HG03469 (cell line): ENCODE data around the gene UTP4.
A peak's percentile ranks its signal among the peaks of the same experiment; 100 is the strongest.
"Not testable (repeated sequence)": the region's sequence is repeated elsewhere in the genome, so short reads cannot be mapped to it uniquely, and the experiment has no call there.

Source experiments
- ATAC-seq: cut with Tn5 transposase; IDR thresholded peaks from one replicate; pipeline ENCODE4 v1.9.1; 2021; ENCODE audit warnings: mild to moderate bottlenecking, moderate library complexity, moderate number of reproducible peaks; ENCODE audit not compliant: unreplicated experiment

Gene UTP4

DNA sequence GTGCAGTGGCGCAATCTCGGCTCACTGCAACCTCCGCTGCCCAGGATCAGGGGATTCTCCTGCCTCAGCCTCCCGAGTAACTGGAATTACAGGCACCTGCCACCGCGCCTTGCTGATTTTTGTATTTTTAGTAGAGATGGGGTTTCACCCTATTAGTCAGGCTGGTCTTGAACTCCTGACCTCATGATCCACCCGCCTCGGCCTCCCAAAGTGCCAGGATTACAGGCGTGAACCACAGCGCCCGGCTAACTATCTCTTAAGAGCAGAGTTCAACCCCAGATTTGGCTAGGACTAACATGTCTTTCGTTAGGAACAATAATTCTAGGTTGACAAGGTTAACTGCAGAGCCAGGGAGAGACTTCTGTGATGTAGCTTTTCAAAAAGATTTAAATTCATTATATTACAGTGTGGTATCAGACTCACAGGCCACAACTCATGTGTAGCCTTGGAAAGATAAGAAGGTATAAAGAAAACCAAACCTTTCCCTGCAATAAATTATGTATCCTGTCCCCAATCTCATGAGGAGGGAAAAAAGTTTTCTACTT is 4.4 kb upstream of the UTP4 start:
- ATAC-seq = no peak

DNA sequence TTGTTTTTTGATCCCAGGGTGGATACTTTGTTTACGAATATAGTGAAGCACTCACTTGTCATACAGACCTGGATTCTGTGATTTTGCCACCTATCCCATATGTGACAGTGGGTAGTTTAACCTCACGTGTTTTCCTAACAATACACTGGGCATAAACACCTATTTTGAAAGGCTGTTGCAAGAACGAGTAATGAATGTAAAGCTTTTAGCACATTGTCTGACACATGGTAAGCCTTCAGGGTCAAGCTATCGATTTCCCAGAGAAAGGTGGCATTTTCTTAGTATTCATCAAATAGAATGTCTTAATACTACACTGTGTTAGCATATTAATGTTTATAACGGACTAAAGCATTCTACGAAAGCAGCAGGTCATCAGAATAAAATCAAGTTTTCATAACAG is 2.0 kb upstream of the UTP4 start:
- no peak for ATAC-seq

DNA sequence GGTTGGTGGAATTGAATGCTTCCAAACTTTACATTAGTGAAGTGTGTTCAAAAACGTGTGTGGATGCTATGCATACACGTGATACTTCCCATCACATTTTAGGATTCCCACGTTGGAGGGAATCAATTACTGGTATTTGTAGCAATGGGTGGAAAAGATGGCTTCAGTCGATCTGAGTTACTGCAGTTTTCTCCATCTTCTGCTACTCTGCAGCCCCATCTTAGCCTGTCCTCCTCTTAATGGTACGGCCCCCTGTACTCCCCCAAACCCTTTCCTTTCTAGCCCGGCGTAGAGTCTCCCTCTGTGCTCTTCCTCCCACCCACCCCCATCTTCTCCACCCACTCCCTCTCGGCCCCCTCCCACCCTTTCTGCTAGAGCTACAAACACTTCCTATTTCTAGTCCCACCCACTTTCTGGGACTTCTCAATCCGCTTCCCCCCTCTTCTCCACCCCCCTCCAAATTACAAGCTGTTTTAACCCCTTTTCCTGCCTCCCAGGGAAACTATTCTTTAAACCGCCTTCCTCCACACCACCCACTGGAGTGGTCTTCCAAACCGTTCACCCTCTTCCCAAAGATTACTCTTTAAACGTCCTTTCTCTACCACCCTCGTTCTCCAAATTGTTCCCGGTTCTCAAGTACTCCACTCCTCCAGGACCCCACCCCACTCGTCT is 1.1 kb upstream of the UTP4 start:
- no peak for ATAC-seq

DNA sequence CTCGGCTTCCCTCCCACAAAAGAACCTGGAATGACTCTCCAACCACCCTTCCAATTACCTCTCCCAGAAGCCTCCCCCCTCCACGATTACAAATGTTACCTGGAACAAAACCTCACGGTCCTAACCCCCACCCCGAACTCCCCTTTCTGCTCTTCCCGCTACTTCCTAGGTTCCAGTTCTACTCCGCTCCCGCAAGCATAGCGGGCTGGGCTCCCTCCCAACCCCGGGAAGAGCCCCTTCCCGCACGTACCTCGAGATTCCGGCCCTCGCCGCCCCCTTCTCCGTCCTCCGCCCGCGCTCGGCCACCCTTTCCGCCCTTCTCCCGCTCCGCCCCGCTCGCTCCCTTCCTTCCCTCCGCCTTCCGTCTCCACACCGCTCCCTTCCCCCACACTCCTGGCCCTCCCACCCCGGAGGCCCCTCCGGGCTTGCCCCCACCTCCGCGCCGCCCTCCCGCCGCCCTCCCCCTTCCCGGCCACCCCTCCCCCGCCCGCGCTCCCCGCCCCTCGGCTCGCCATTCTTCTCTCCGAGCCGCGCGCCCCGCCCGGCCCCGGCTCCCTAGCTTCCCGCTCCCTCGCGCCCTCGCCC is 518 bp upstream of the UTP4 start:
- ATAC-seq = peak; percentile 10

DNA sequence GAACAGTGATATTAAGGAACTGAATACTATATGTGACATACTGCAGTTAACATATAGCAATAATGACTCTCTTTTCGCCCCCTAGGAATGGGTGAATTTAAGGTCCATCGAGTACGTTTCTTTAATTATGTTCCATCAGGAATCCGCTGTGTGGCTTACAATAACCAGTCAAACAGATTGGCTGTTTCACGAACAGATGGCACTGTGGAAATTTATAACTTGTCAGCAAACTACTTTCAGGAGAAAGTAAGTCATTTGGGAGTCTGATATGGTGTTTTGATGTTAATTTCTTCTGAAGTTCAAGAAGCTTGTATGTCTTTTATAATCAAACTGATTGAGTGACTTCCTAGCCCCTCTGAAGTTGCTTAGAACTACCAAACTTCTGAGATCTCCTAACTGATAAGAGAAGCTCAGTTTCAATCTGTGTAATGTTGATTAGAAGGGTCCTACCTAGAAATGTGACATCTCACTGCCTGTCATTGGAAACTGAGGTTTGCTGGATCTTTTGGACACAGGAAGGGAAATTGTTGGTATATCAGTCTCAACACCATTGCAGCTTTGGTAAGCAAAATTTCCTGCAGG is 1.0 kb downstream of the UTP4 start:
- ATAC-seq = peak; percentile 8

DNA sequence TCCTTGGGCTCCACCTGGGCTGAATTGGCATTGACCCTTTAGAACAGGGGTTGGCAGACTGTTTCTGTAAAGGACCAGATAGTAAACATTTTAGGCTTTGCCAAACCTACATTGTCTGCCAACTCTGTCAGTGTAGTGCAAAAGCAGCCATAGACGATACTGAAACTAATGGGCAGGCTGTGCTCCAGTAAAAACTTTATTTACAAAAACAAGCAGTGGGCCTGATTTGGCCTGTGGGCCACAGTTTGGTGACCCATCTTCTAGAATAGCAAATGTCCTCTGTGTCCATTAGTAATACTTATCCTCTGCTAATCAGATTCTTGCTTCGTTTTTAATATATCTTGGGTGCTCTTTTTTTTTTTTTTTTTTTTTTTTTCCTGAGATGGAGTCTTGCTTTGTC is 6.2 kb downstream of the UTP4 start:
- ATAC-seq = no peak

DNA sequence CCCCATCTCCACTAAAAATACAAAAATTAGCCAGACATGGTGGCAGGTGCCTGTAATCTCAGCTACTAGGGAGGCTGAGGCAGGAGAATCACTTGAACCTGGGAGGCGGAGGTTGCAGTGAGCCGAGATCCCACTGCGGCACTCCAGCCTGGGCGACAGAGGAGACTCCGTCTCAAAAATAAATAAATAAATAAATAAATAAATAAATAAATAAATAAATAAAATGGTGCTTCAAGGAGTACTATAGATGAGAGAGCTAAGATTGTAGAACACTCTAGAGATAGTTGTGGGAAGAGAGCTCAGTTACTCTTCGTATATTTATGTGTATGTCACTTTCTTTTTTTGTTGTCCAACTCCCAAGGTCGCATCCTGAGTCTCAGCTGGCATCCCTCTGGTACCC is 7.0 kb downstream of the UTP4 start:
- ATAC-seq = not testable (repeated sequence)

DNA sequence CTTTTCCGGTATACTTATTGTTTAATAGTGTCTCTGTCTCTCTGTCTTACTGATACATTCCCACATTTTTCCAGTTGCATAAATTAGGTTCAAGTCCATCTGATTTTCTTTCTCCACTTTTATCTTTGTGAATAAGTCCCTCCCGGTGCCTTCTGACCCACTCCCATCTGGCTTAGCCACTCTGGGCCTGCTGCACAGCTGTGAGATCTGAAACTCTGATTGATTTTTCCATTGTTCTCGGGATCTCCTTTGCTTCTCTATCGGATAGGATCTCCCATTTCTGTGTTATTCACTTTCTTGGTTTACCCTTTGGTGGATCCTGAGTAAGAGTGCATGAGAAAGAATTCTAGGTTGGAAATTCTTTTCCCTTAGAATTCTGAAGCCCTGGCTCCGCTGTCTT is 8.6 kb downstream of the UTP4 start:
- no peak for ATAC-seq

DNA sequence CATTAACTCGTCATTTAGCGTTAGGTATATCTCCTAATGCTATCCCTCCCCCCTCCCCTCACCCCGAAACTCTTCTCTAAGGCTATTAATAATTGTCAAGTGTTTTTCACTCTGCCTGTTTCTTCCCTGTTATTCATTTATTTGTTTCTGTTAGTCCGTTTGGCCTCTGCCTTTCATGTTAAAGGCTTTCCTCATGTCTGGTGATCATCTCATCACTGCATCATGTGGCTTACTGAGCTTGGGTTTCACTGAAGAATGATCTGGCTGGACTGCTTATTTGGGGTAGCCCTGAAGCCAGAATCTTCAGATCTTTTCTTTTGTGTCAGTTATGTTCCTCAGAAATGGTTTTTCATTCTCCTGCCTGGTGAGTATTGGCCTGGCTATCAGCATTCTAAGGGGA is 9.5 kb downstream of the UTP4 start:
- ATAC-seq = no peak

DNA sequence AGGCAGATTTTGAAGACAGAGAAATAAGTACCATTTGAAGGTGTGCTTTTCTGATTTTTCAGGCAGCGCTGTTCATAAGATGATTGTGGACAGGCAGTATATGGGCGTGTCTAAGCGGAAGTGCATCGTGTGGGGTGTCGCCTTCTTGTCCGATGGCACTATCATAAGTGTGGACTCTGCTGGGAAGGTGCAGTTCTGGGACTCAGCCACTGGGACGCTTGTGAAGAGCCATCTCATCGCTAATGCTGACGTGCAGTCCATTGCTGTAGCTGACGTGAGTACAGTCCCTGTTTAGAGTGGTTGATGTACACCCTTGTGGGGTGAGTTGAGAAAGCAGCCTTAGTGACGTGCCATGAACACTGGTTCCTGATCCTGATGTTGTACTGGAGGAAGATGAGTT is 10.7 kb downstream of the UTP4 start:
- no peak for ATAC-seq

DNA sequence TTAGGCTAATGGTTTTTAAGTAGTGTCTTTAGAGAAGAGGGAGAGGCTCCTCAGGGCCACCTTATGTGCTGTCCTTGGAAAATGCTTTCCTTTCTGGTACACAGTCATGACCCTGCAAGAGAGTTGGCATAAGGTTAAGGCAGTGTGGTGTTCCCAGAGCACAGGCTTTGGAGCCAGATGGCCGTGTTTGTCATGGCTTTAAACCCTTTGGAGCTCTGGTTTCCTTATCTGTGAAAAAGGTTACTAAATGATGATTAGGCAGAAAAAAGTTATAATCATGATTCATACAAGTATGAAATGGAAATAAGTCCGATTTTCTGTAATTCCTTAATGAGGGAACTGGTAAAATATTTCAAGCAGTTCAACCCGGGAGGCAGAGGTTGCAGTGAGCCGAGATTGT is 13.2 kb downstream of the UTP4 start:
- no peak for ATAC-seq

DNA sequence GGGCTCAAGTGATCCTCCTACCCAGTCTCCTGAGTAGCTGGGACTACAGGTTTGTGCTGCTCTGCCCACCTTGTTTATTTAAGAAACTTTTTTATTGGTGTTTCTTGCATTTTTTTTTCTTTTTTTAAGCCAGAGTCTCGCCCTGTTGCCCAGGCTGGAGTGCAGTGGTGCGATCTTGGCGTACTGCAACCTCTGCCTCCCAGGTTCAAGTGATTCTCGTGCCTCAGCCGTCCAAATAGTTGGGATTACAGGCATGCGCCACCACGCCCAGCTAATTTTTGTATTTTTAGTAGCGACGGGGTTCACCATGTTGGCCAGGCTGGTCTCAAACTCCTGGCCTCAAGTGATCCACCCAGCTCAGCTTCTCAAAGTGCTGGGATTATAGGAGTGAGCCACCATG is 17.2 kb downstream of the UTP4 start:
- ATAC-seq = not testable (repeated sequence)

DNA sequence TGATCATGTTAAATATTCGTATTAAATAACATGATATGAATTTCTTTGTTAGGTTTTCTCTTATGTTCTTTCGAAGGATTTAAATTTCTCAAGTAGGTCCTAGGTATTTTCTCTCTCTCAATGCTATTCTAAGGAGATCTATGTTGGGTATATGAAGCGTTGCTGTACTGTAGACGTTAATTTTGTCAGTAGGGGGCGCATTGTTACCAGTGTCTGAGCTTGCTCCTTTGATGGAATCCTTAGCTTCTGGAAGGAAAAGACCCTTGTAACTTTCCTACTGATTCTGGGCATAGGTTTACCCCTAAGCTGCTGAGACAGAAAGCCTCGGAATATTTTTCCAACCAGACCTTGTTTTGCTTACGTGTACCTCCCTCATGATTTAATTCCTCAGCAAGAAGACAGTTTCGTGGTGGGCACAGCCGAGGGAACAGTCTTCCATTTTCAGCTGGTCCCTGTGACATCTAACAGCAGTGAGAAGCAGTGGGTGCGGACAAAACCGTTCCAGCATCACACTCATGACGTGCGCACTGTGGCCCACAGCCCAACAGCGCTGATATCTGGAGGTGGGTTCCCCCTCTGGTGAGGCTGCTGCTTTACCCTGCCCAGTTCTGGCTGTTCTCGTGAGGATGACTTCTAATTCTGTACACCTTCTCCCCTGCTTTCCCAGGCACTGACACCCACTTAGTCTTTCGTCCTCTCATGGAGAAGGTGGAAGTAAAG is 17.9 kb downstream of the UTP4 start:
- ATAC-seq = no peak

DNA sequence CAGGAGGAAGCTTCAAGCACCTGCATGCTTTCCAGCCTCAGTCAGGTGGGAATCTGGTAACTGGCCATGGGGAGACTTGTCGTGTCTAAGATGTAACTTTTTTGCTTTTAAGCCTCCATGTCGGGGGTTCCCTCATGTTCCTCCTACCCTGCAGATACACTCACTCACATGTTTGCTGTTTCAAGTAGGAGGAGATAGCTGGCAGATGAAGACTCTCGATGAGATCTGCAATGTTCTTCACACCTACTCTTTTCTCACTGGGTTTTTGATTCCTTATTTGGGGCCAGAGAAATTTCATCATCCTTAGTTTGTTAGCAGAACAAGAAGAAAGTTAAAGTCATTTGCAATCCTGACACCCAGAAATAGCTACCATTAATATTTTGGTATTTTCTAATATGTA is 24.7 kb downstream of the UTP4 start:
- no peak for ATAC-seq

DNA sequence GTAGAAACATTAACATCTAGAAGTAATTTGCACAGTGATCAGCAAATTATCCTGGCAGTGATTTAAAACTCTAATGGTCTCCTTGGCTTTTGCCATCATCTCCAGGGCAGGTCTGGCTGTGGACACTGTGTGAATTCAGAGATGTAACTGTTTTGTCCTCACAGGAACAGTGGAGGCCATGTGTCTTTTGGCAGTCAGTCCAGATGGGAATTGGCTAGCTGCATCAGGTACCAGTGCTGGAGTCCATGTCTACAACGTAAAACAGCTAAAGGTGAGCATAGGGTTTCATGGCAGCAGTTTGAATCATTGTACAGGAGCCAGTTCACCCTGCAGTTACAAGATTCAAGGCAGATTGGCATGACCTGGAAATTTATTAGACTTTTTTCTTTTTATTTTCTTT is 27.7 kb downstream of the UTP4 start:
- no peak for ATAC-seq

DNA sequence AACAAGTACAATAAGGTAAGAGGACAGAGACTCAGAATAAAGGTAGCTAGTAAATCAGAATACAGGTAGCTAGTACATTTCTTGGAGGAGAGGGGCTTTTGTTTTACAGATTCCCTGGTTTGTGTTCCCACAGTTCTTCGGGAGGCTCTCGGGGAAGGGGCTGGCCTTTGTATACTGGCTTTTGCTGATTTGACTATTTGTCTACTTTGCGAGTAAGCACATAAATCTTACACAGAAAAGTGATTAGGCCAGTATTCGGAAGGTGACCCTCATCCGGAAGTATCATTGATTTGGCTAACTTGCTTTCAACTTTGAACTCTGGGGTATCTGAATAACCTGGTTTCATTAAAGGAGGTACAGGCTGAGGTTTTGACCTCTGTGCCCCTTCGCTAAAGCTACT is 33.1 kb downstream of the UTP4 start:
- ATAC-seq = no peak

DNA sequence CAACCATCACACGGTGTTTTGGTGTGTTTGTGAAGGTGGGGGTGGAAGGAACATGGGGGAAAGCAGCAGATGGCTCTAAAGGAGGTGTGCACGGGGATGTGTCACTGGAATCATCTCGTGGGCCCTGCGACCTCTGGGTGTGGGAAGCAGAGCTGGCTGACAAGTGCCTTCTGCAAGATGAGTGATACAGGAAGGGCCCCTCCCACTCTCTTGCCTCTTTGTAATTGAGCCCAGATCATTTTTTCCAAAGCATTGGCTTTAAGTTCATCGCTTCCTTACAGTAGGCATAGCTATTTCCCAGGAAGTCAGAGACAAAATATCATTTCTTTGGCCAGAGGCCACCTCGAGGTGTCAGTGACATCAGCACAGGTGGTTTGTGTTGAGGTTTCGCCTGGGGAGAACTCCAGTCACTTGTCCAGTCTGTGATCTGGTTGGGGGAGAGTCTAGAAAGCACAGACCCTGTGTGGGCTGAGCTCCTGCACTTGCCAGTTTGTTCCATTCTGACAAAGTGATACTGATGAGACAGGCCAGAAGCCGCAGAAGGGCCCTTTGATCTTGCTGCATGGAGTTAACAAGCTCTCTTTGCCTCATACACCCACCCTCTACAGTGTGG is 33.9 kb downstream of the UTP4 start:
- ATAC-seq = no peak

DNA sequence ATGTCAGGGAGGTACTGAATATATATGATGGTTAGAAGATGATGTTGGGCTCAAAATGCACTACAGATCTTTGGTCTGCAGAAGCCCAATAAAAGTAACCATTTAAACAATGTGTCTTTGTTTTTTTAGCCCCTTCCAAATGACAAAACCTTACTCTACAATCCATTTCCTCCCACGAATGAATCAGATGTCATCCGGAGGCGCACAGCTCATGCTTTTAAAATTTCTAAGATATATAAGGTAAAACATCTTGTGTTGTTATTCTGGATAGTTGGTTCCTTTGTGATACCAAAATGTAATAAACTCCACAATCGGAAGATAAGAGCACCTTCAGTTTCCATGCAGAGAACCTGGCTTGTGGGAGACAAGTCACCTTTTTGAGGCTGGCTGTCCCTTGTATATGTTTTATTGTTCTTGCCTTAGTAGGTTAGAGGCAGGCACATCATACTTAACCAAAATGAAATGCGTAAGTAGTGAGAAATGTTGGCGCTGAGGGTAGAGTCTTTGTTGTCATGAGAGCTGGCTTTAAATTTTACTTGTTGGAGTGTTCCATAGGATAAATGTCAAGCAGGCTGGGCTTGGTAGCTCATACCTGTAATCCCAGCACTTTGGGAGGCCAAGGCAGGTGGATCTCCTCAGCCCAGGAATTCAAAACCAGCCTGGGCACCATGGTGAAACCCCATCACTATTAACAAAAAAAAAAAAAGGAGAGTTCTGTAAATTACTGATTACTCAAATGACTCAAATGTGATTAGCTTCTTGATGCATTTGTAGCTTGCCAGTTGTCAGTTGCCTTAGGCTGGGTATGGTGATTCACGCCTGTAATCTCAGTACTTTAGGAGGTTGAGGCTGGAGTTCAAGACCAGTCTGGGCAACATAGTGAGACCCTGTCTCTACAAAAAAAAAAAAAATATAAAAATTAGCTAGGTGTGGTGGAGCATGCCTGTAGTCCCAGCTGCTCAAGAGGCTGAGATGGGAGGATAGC is 34.8 kb downstream of the UTP4 start:
- ATAC-seq = no peak

DNA sequence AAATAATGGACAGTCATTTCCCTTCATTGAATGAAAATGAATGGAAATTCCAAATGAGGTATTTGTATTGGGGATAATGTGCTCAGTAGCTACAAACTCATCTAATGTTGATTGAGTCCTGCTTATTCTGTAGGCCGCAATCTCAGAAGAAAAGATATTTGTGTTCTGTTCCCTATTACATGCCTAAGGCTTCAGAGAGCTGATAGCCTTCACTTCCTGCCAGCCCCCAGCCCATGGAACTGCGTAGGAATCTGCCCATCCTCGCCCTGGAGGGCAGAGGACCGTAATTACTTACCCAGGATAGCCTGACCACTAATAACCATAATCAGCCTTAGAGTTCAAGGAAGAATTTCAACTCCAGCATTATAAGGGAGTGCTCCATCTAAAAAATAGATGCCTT is 36.6 kb downstream of the UTP4 start:
- no peak for ATAC-seq
